GM21515 (cell line): Measurements from ENCODE around the gene EP400.

Experiments
- ATAC-seq: cut with Tn5 transposase; IDR thresholded peaks from one replicate; pipeline ENCODE4 v1.9.1; 2021; ENCODE audit not compliant: unreplicated experiment

Gene EP400

GRCh38 chr12:131911028-131911650, 38.6 kb upstream of the EP400 start:
- ATAC-seq = no peak

GRCh38 chr12:131911851-131912477, 37.8 kb upstream of the EP400 start:
- no peak for ATAC-seq

- ATAC-seq = no peak
These were observed 37.0 kb upstream of the EP400 start for GRCh38 chr12:131912518-131913274.

- no peak for ATAC-seq
These were observed 36.1 kb upstream of the EP400 start for GRCh38 chr12:131913666-131914065.

- ATAC-seq = no peak
These were observed 35.5 kb upstream of the EP400 start for GRCh38 chr12:131914179-131914702.

- ATAC-seq = no peak
These were observed 34.6 kb upstream of the EP400 start for GRCh38 chr12:131915000-131915689.

- ATAC-seq = no peak
These were observed 33.9 kb upstream of the EP400 start for GRCh38 chr12:131915823-131916222.

- no peak for ATAC-seq
These were observed 33.2 kb upstream of the EP400 start for GRCh38 chr12:131916306-131917138.

GRCh38 chr12:131917139-131917710, 32.5 kb upstream of the EP400 start:
- ATAC-seq = no peak

GRCh38 chr12:131917711-131918306, 31.9 kb upstream of the EP400 start:
- ATAC-seq = no peak

- no peak for ATAC-seq
These were observed 31.3 kb upstream of the EP400 start for GRCh38 chr12:131918311-131919050.

- no peak for ATAC-seq
These were observed 30.7 kb upstream of the EP400 start for GRCh38 chr12:131919051-131919347.

GRCh38 chr12:131919366-131920156, 30.2 kb upstream of the EP400 start:
- ATAC-seq = no peak

- no peak for ATAC-seq
These were observed 29.6 kb upstream of the EP400 start for GRCh38 chr12:131920157-131920508.

- no peak for ATAC-seq
These were observed 28.6 kb upstream of the EP400 start for GRCh38 chr12:131920902-131921840.

GRCh38 chr12:131921866-131922769, 27.6 kb upstream of the EP400 start:
- no peak for ATAC-seq
